ENCODE results near the gene ZC3H12D.

The ZC3H12D gene

GRCh38 chr6:149405823-149406765 is 78.7 kb downstream of the ZC3H12D start:
- no peak for FAIRE-seq

- FAIRE-seq = no peak
These were observed 81.3 kb downstream of the ZC3H12D start for GRCh38 chr6:149403534-149403933.

GRCh38 chr6:149400050-149400449 is 84.8 kb downstream of the ZC3H12D start, which contains the start of gene SUMO4:
TSS of gene SUMO4 (plus strand) at chr6:149400262. CDS start at chr6:149400392, 130 bp downstream.
- FAIRE-seq = no peak

- FAIRE-seq = no peak
These were observed 87.4 kb downstream of the ZC3H12D start for GRCh38 chr6:149397384-149397783.

All from TTC549 (cell line).